Neural progenitor cell (in vitro differentiated cells): ENCODE results near the gene PLEKHA7. TPM values are rescaled to one million over a fixed set of nuclear protein-coding genes. Genes with fewer than 3 reads are reported as not detected.

Experiments
- DNase-seq: peaks from one replicate; pipeline ENCODE4 v3.0.0-alpha.2; 2016; ENCODE audit warnings: low spot score
- H2AFZ ChIP-seq: fragments of 200-600 bp; sonication (generic); replicated peaks from 2 replicates; pipeline ENCODE4 v1.6.1; 2016; ENCODE audit warnings: antibody characterized with exemption
- H3F3A ChIP-seq: fragments of 200-600 bp; sonication (generic); 2 replicates; pipeline ENCODE4 v1.6.1; 2016; ENCODE audit warnings: antibody characterized with exemption, low read depth
- H3K27ac ChIP-seq: fragments of 200-600 bp; sonication (generic); 2 replicates; pipeline ENCODE4 v1.5.1; 2016; ENCODE audit warnings: mild to moderate bottlenecking
- H3K27me3 ChIP-seq: fragments of 200-600 bp; sonication (generic); 2 replicates; pipeline ENCODE4 v1.6.1; 2016; ENCODE audit warnings: mild to moderate bottlenecking, moderate library complexity
- H3K36me3 ChIP-seq: fragments of 200-600 bp; sonication (generic); 2 replicates; pipeline ENCODE4 v1.5.1; 2016
- H3K4me1 ChIP-seq: fragments of 200-600 bp; sonication (generic); 2 replicates; pipeline ENCODE4 v1.6.1; 2016; ENCODE audit warnings: mixed run types
- H3K4me2 ChIP-seq: fragments of 200-600 bp; sonication (generic); 2 replicates; pipeline ENCODE4 v1.6.1; 2016
- H3K4me3 ChIP-seq: fragments of 200-600 bp; sonication (generic); 2 replicates; pipeline ENCODE4 v1.5.1; 2016
- H3K79me2 ChIP-seq: fragments of 200-600 bp; sonication (generic); 2 replicates; pipeline ENCODE4 v1.6.1; 2016; ENCODE audit warnings: low read depth
- H3K9ac ChIP-seq: fragments of 200-600 bp; sonication (generic); 2 replicates; pipeline ENCODE4 v1.6.1; 2016
- H3K9me3 ChIP-seq: fragments of 200-600 bp; sonication (generic); 2 replicates; pipeline ENCODE4 v1.5.1; 2016; ENCODE audit warnings: low read depth
- H4K20me1 ChIP-seq: fragments of 200-600 bp; sonication (generic); 2 replicates; pipeline ENCODE4 v1.6.1; 2016; ENCODE audit warnings: low read depth
- H3K27ac Mint-ChIP-seq: 3 replicates; pipeline ENCODE4 v1.8.0; 2021; ENCODE audit warnings: mixed read lengths
- H3K27me3 Mint-ChIP-seq: 2 replicates; pipeline ENCODE4 v1.8.0; 2022; ENCODE audit warnings: low read depth, mild to moderate bottlenecking, inconsistent platforms, moderate library complexity, mixed read lengths; ENCODE audit not compliant: insufficient read depth
- H3K36me3 Mint-ChIP-seq: 3 replicates; pipeline ENCODE4 v1.8.0; 2021; ENCODE audit warnings: mixed read lengths
- H3K4me1 Mint-ChIP-seq: 3 replicates; pipeline ENCODE4 v1.8.0; 2021; ENCODE audit warnings: mixed read lengths
- H3K4me3 Mint-ChIP-seq: 3 replicates; pipeline ENCODE4 v1.8.0; 2021; ENCODE audit warnings: mild to moderate bottlenecking, moderate library complexity, mixed read lengths
- H3K9me3 Mint-ChIP-seq: 3 replicates; pipeline ENCODE4 v1.8.0; 2020; ENCODE audit warnings: mixed read lengths
- EZH2 ChIP-seq: fragments of 200-600 bp; sonication (generic); IDR thresholded peaks from 2 replicates; pipeline ENCODE4 v1.6.1; 2017; ENCODE audit warnings: antibody characterized with exemption, mild to moderate bottlenecking, moderate library complexity
- EZH2phosphoT487 ChIP-seq: fragments of 200-600 bp; sonication (generic); IDR thresholded peaks from 2 replicates; pipeline ENCODE4 v1.6.1; 2017; ENCODE audit warnings: antibody characterized with exemption
- total RNA-seq: library from RNA; depleted of rRNA; stranded (reverse); fragments of >200 nt; gene quantifications from 2 replicates; pipeline ENCODE4 v1.2.3, GENCODE V29; 2015; ENCODE audit warnings: low replicate concordance
- TF ChIP-seq, protein P1 (sequence below): fragments of 200-600 bp; sonication (generic); IDR thresholded peaks from 2 replicates; pipeline ENCODE4 v1.5.1; 2017; ENCODE audit warnings: antibody characterized with exemption, mild to moderate bottlenecking

The PLEKHA7 gene
- total RNA-seq, 1 donor from 2014 or later: 20.3 TPM

DNA sequence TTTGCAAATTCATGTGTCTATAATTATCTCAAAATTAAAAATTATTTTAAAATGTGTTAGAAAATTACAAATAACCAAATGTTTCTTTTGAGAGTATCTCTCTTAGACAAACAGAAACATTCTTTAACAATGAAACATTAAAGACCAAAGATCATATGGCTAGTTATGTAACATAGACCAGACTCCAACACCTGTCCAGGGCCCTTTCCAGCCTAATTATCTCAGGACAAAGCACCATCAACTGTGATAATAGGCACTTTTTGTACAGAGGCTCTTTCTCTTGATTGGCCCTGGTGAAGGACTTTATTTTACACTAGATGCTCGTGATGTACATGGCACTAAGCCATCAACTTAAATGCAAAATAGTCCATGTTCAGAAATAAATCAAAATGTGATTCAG is 5.0 kb upstream of the PLEKHA7 start:
- Histone ChIP-seq H3K9me3 (no peaks in the 10 kb centered on the region), H3K27ac (no peak overlapping the region), H3K4me1 (no peaks in the 10 kb centered on the region), H3F3A (peaks cover 14% of the 10 kb centered on the region), H3K9ac (no peak overlapping the region), H3K36me3 (no peaks in the 10 kb centered on the region), H4K20me1 (no peaks in the 10 kb centered on the region), H3K4me2 (no peak overlapping the region), H3K4me3 (no peak overlapping the region), H2AFZ (no peak overlapping the region), H3K27me3 (no peaks in the 10 kb centered on the region), H3K79me2 (no peaks in the 10 kb centered on the region)
- TF ChIP-seq, protein P1, sequence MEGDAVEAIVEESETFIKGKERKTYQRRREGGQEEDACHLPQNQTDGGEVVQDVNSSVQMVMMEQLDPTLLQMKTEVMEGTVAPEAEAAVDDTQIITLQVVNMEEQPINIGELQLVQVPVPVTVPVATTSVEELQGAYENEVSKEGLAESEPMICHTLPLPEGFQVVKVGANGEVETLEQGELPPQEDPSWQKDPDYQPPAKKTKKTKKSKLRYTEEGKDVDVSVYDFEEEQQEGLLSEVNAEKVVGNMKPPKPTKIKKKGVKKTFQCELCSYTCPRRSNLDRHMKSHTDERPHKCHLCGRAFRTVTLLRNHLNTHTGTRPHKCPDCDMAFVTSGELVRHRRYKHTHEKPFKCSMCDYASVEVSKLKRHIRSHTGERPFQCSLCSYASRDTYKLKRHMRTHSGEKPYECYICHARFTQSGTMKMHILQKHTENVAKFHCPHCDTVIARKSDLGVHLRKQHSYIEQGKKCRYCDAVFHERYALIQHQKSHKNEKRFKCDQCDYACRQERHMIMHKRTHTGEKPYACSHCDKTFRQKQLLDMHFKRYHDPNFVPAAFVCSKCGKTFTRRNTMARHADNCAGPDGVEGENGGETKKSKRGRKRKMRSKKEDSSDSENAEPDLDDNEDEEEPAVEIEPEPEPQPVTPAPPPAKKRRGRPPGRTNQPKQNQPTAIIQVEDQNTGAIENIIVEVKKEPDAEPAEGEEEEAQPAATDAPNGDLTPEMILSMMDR: no peak
- TF ChIP-seq EZH2 (no peak), EZH2phosphoT487 (no peak)
- DNase-seq: no peak
- Mint-ChIP-seq H3K27me3 (peaks cover 9% of the 10 kb centered on the region), H3K36me3 (peaks cover 5% of the 10 kb centered on the region), H3K27ac (no peak overlapping the region), H3K9me3 (no peaks in the 10 kb centered on the region), H3K4me3 (no peak overlapping the region), H3K4me1 (peaks cover 6% of the 10 kb centered on the region)

DNA sequence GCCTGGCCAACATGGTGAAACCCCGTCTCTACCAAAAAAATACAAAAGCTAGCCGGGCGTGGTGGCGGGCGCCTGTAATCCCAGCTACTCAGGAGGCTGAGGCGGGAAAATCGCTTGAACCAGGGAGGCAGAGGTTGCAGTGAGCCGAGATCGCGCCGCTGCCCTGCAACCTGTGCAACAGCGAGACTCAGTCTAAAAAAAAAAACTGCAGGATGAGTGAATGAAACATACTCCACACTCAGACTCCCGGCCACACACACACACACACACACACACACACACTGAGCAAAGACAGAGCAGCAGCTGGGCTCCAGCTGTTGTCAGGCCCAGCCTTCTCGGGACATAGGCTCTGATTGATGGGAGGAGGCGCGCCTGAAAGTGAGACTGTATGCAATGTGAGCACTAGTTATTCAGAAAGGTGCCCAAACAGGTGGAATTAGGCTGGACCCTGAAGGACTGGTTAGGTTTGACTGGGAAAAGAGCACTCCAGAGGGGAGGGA is 1.5 kb upstream of the PLEKHA7 start:
- DNase-seq: no peak
- Histone ChIP-seq H2AFZ (no peak overlapping the region), H3F3A (peaks cover 29% of the 10 kb centered on the region), H3K9me3 (no peaks in the 10 kb centered on the region), H3K36me3 (no peaks in the 10 kb centered on the region), H4K20me1 (peaks cover 24% of the 10 kb centered on the region), H3K4me2 (peak overlapping the region; percentile 96), H3K4me3 (peak overlapping the region; percentile 92), H3K79me2 (peaks cover 14% of the 10 kb centered on the region), H3K27me3 (peaks cover 25% of the 10 kb centered on the region), H3K27ac (no peak overlapping the region), H3K4me1 (peaks cover 8% of the 10 kb centered on the region), H3K9ac (no peak overlapping the region)
- TF ChIP-seq EZH2phosphoT487: no peak
- TF ChIP-seq EZH2: no peak
- TF ChIP-seq, protein P1: no peak
- Mint-ChIP-seq H3K4me1 (peaks cover 6% of the 10 kb centered on the region), H3K9me3 (no peaks in the 10 kb centered on the region), H3K27ac (no peak overlapping the region), H3K27me3 (peaks cover 7% of the 10 kb centered on the region), H3K36me3 (peaks cover 2% of the 10 kb centered on the region), H3K4me3 (peak overlapping the region; percentile 98)

DNA sequence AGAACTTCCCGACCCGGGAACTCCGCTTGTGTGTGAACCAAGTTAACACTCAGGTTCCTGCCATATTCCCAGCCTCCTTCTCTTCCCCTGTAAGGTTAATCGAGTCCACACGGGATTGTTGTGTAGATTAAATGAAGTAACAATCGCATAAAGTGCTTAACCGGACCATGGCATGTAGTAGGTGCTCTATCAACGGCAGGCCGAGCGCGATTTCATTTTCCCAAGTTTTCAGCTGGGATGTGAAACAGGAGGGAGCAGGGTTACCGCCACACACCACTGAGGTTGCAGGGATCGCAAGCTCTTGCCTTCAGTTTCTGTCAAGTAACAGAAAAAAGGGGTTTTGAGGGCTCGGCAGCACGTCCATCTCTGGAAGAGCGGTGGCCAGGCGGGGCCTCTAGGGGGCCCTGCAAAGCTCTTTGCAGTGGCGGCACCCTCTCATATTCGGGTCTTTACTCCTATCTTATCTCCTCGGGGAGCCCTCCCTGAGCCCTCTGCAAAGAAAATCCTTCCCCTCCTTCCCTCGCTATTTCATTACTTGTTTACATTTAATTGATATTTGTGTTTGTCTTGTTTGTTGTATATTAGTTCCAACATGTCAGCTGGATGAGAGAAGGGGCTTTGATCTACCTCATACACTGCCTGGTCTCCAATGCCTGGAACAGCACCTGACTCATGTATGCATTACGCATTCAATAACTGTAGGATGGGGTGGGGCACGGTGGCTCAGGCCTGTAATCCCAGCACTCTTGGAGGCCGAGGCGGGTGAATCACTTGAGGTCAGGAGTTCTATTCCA is 816 bp upstream of the PLEKHA7 start:
- Histone ChIP-seq H4K20me1 (peaks cover 28% of the 10 kb centered on the region), H3K9me3 (no peaks in the 10 kb centered on the region), H3K27ac (no peak overlapping the region), H3K27me3 (peaks cover 25% of the 10 kb centered on the region), H3F3A (peaks cover 29% of the 10 kb centered on the region), H3K4me2 (peak overlapping the region; percentile 96), H3K4me3 (peak overlapping the region; percentile 92), H3K9ac (no peak overlapping the region), H3K79me2 (peaks cover 14% of the 10 kb centered on the region), H2AFZ (peak overlapping the region; percentile 98), H3K4me1 (peaks cover 8% of the 10 kb centered on the region), H3K36me3 (no peaks in the 10 kb centered on the region)
- Mint-ChIP-seq H3K27me3 (peaks cover 7% of the 10 kb centered on the region), H3K36me3 (peaks cover 2% of the 10 kb centered on the region), H3K4me3 (peak overlapping the region; percentile 98), H3K4me1 (peaks cover 6% of the 10 kb centered on the region), H3K27ac (peak overlapping the region; percentile 92), H3K9me3 (no peaks in the 10 kb centered on the region)
- DNase-seq: peak; percentile 82
- no peak for TF ChIP-seq EZH2
- TF ChIP-seq, protein P1: peak; percentile 75
- peak; percentile 38 for TF ChIP-seq EZH2phosphoT487
